Measurements from ENCODE around the gene GPR4.

Gene GPR4

GRCh38 chr19:45600340-45600885 is 1.6 kb downstream of the GPR4 start:
- DNase-seq (ENCODE audit: low spot score) = peak; percentile 11
- TF ChIP-seq, protein P1, sequence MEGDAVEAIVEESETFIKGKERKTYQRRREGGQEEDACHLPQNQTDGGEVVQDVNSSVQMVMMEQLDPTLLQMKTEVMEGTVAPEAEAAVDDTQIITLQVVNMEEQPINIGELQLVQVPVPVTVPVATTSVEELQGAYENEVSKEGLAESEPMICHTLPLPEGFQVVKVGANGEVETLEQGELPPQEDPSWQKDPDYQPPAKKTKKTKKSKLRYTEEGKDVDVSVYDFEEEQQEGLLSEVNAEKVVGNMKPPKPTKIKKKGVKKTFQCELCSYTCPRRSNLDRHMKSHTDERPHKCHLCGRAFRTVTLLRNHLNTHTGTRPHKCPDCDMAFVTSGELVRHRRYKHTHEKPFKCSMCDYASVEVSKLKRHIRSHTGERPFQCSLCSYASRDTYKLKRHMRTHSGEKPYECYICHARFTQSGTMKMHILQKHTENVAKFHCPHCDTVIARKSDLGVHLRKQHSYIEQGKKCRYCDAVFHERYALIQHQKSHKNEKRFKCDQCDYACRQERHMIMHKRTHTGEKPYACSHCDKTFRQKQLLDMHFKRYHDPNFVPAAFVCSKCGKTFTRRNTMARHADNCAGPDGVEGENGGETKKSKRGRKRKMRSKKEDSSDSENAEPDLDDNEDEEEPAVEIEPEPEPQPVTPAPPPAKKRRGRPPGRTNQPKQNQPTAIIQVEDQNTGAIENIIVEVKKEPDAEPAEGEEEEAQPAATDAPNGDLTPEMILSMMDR (IDR thresholded peaks at IDR 0.05; ENCODE audit: extremely low read depth, missing control alignments) = no peak

DNA sequence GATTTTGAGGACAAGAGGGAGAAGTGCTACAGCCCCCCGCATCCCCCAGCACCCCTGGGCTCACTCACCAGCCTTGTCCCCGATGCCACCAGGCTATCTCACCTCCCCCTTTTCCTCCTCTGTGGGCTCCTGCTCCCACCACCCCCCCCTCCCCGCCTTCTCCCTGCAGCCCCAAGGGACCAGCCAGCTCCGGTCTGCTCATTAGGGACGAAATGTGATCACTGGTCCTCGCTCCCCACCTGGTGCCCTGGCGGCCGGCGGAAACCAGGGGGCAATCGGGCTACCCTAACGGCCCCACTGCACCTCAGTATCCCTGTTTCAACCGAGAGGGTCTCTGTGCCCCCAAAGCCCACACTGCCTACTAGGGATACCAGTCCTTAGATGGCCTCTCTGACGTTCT is 2.7 kb downstream of the GPR4 start:
- TF ChIP-seq, protein P1 (IDR thresholded peaks at IDR 0.05; ENCODE audit: extremely low read depth, missing control alignments) = no peak
- DNase-seq (ENCODE audit: low spot score) = peak; percentile 21

DNA sequence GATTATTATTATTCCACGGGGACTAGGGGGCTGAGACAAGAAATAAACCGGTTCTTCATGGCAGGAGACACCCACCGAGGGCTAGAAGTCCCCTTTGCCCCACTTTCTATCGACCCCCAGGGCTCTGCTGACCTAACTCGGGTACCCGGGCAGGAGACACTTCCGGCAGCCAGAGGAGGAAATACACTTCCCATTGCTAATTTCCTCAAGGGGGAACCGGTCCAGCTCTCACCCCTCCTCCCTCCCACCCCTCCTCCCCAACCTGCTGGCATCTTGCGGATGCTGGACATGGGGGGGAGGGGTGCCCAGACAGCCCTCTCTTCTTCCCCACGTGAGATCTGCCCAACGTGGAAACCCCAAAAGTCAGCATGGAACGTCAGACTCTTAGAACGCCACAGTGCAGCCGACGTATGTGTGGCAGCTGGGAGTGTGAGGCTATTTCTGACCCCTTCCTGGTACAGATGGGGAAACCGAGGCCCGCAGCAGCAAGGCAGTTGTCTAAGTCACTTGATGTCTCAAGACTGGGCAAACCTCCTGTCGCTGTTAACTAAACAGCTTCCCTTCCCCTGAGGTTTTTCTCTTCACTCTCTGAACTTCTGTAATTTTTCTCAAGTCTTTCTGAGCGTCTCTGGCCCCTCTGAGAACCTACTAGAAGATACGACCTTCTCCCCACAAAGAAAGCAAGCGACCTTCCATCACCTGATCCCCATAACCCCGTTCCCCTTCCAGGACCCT is 3.6 kb downstream of the GPR4 start:
- TF ChIP-seq, protein P1 (IDR thresholded peaks at IDR 0.05; ENCODE audit: extremely low read depth, missing control alignments) = no peak
- DNase-seq (ENCODE audit: low spot score) = peak; percentile 32

- peak; percentile 7 for DNase-seq (ENCODE audit: low spot score)
- TF ChIP-seq, protein P1 (IDR thresholded peaks at IDR 0.05; ENCODE audit: extremely low read depth, missing control alignments) = no peak
These were observed 4.4 kb downstream of the GPR4 start for GRCh38 chr19:45597425-45598111.

DNA sequence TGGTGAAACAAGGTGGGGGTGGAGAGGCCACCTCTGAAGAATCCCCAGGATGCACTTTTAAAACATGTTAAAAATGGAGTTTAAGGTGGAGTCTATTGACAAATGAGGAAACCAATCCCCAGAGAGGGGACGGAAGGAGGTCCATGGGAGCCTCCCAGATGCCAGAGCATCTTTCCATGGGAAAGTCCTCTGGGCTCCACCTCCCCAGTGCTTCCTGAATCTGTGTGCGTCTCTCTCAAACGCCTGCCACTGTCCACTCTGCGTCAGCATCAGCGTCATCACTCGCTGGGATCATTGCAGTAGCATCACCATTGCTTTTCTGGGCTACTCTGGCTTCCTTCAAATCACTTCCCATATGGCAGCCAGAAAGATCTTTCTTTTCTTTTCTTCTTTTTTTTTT is 6.2 kb downstream of the GPR4 start:
- TF ChIP-seq, protein P1 (IDR thresholded peaks at IDR 0.05; ENCODE audit: extremely low read depth, missing control alignments) = no peak
- peak; percentile 10 for DNase-seq (ENCODE audit: low spot score)

DNA sequence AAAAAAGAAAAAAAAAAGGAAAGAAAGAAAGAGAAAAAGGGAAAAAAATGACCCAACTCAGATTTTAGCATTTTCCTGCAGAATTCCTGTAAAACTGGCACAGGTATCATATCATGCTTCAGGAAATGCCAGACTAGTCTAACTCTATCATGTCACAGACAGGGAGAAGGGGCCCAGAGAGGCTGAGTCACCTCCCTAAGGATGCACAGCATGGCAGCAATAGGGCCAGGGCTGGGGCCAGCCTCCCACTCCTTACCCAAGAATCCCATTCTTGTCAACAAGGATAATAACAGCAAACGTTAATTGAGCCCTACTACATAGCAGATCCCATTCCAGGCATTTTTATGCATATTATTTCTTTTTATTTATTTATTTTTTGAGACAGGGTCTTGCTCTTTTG is 8.5 kb downstream of the GPR4 start:
- peak; percentile 8 for DNase-seq (ENCODE audit: low spot score)

More for the DNA sequence above, 8.5 kb downstream of the GPR4 start:
- TF ChIP-seq, protein P1 (IDR thresholded peaks at IDR 0.05; ENCODE audit: extremely low read depth, missing control alignments) = no peak

Data from GM20000 (cell line).